CD4-positive, alpha-beta T cell treated with Interleukin-17A for 4 hours (primary cell): ENCODE measurements around the gene DOC2A.
"Not testable (repeated sequence)": the region's sequence is repeated elsewhere in the genome, so short reads cannot be mapped to it uniquely, and the experiment has no call there.

ENCODE experiments used
- DNase-seq: peaks from one replicate; pipeline ENCODE4 v3.0.0-alpha.2; 2020; ENCODE audit warnings: mixed read lengths

The DOC2A gene

DNA sequence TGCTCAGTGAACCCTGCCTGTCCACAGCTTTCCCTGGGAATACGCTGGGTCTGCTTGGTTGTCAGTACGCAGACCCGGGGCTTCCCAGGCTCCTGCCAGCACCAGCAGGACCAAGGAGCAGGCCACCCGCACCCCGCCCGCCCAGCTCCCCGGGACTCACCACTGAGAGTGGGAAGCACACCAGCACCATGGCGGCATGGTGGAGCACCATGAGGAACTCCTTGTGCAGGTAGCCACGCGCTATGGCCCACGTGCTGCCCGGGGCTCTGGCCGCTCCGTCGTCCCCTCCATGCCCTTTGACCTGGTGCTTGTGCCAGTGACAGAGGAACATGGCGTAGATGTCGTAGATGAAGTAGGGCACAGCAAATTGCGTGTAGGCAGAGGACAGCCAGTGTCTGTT is 15.6 kb upstream of the DOC2A start:
- no peak for DNase-seq

GRCh38 chr16:30025574-30025973 is 14.7 kb upstream of the DOC2A start:
- no peak for DNase-seq

DNA sequence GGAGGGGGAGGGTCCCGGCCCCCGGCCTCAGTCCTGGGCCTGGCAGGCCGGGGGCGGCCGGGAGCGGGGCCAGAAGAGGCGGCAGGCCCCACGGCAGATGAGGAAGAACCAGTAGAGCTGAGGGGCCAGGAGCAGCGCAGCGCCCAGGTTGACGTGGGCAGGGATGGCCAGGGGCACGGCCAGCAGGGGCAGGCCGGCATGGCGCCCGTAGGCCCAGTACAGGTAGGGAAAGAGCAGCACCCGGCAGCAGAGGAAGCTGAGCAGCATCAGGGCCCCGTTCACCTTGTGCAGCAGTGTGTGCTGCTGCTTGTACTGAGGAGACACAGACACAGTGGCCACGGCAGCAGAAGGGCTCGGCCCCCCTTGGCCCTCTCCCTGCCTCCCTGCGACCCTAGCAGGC is 14.3 kb upstream of the DOC2A start:
- DNase-seq: no peak

DNA sequence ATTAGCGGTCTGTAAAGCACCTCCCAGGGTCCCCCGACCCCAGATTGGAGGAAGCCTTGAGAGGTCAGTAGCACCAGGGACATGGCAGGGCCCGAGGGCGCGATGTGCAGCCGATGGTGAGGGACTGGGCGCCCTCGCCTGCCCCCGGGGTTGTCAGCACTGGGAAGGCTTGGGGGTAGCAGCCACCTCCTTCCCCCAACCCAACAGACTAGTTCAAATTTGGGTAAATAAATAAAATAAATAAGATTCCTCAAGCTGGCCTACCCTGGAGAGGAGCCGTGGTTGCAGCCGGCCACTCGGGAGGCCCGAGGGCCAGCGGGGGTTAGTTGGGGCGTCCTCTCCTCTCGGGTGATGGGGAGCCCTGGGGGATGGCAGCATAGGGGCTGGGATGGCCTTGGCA is 13.6 kb upstream of the DOC2A start:
- no peak for DNase-seq

DNA sequence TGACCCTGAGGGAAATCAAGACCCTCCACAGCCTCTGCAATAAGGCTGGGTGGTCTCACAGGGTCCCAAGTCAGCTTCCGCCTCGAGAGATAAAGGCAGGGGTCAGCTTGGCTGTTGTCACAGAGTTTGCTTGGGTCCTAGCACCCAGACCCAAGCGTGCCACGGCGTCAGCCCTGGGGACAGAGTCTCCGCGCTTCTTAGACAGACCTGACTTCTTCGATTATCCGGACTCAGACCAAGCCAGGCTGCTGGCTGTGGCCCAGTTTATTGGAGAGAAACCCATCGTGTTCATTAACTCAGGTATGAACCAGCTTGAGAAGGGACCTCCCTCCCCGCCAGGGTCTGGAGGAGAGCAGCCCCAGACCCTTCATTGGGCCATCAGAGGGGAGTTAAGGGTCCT is 12.8 kb upstream of the DOC2A start:
- DNase-seq: no peak

- no peak for DNase-seq
These were observed 12.1 kb upstream of the DOC2A start, which contains the start of gene C16orf92 for GRCh38 chr16:30022887-30023286. Gene C16orf92 (plus strand): TSS chr16:30023198. CDS start chr16:30023341, 143 bp downstream.

DNA sequence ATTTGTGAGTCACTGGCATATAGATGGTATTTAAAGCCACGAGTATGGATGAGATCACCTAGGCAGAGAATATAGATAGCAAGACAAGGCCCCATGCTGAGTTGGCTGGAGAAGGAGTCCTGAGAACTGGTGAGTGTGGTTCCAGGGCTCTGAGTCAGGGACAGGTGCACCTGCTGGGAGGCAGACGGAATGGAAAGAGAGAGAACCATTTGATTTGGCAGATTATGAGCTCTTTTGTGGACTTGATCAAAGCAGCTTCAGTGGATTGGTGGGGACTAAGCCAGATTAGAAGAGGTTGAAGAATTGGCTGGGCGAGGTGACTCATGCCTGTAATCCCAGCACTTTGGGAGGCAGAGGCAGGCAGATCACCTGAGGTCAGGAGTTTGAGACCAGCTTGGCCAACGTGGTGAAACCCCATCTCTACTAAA is 7.9 kb upstream of the DOC2A start:
- no peak for DNase-seq

DNA sequence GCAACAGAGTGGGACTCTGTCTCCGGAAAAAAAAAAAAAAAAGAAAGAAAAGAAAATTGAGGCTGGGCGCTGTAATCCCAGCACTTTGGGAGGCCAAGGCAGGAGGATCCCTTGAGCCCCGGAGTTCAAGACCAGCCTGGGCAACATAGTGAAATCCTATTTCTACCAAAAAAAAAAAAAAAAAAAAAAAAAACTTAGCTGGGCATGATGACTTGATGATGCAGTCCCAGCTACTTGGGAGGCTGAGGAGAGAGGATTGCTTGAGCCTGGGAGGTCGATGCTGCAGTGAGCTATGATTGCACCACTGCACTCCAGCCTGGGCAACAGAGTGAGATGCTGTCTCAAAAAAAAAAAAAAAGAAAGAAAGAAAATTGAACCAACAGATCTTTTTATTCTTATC is 7.1 kb upstream of the DOC2A start:
- not testable (repeated sequence) for DNase-seq

DNA sequence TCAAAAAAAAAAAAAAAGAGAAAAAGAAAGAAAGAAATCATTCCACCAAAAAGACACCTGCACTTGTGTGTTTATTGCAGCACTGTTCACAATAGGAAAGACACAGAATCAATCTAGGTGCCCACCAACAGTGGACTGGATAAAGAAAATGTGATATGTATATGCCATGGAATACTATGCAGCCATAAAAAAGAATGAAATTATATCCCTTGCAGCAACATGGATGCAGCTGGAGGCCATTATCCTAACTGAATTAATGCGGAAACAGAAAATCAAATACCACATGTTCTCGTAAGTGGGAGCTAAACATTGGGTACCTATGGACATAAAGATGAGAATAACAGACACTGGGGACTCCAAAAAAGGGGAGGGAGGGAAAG is 6.4 kb upstream of the DOC2A start:
- no peak for DNase-seq

DNA sequence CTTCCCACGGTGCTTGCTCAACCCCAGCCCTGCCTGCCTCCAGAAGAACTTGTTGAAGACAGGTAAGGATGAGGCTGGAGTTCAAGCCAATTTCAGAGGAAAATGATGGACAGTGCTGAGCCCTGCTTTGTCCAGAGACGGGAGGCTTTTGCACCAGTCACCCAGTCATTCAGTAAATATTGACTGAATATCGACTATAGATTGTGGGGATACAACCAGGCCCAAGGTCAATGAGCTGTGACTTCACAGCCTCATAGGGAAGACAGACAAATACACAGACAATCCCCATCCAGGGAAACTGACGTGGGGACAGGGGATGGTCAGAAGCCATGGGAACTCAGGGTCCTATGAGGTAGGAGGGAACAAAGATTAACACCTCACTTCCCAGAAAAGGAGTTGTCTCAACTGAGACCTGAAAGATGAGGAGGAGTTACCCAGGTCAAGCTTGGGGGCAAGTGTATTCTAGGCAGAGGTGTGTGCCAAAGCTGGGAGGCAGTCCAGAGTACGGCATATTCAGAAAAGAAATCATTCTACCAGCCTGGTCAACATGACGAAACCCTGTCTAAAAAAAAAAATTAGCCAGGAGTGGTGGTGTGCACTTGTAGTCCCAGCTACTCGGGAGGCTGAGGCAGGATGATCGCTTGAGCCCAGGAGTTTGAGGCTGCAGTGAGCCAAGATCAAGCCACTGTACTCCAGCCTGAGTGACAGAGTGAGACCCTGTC is 5.9 kb upstream of the DOC2A start:
- DNase-seq: no peak

DNA sequence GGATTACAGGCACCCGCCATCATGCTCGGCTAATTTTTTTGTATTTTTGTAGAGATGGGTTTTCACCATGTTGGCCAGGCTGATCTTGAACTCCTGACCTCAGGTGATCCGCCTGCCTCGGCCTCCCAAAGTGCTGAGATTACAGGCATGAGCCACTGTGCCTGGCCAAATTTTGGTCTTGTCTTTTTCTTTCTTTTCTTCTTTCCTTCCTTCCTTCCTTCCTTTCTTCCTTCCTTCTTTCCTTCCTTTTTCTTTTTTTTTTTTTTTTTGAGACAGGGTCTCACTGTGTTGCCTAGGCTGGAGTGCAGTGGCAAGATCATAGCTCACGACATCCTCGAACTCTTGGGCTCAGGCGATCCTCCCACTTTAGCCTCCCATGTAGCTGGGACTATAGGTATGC is 4.6 kb upstream of the DOC2A start:
- DNase-seq: not testable (repeated sequence)

- DNase-seq: not testable (repeated sequence)
These were observed 1.8 kb upstream of the DOC2A start for GRCh38 chr16:30012598-30012997.

DNA sequence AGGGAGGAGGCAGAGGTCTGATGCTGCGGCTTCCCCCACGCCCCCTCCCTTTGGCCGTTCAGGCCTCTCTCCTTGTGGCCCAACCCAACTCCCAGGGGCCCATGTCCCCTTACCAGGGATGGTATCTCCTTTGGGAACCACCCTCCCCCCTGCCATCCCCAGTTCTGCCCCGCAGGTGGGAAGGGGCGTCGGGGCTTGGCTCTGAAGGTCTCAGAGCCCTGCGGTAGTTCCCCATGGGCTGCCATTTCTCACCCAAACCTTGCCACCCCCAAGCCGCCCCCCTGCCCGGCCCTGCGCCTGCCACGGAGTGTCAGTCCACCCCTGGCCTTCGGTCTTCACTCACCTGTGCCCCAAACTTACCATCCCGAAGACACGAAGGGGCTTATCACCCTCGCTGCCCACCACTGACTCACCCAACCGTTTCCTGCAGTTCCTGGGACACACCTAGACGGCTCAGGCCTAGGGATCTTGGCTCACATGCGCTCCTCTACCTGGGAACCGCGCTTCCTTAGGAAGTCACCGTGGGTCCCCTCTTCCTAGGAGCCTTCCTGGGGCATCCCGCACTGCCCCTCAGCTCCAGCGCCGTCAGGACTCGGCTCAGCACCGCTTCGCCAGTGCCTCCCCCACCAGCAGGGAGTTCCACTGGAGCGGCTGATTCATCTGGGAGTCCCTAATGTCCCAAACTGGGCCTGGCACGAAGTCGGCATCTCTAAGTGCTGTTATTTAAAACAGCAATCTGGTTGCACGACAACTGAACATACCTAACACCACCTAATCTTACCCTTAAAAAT is 1.1 kb upstream of the DOC2A start:
- DNase-seq: no peak

GRCh38 chr16:30009990-30010843 is 610 bp downstream of the DOC2A start:
- no peak for DNase-seq

GRCh38 chr16:30009085-30009862 is 1.6 kb downstream of the DOC2A start:
- no peak for DNase-seq

DNA sequence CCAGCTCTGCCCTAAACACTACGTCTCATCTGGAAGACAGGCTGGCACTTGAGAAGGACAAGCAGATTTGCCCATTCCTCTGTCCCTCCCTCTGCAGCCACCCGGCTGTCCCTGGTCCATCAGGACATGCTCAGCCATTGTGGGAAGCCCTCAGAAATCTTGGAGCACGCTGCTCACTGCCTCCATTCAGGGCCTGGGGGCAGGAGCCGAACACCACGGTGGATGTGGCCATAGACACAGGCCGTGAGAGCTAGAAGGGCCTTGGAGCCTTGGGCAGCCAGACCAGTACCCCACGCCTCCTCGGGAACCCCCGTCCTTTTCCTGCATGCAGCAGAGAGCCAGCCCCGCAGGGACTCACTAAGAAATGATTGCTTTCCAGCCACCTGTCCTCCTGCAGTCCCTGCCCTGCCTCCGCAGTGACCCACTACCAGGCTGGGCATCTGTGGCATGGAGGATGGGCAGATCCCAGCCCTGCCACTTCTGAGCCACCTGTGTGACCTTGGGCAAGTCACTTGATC is 3.4 kb downstream of the DOC2A start:
- no peak for DNase-seq

- no peak for DNase-seq
These were observed 4.0 kb downstream of the DOC2A start for GRCh38 chr16:30006659-30007377.

DNA sequence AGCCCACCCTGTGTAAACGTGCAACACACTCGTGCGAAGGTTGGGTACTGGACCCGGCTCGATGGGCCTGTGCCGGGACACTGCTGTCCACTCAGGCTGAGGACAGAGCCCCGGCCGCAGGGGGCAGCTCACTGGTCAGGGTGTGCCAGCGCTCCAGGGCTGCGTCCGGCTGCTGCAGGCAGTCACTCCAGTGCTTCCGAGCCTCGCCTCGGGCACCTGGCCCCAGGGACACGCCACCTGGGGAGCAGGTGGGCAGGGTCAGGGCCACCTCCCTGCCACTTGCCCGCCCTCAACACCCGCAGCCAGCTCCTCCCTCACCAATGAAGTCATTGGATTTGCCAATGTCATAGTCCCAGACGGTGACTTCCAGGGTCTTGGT is 4.7 kb downstream of the DOC2A start:
- no peak for DNase-seq

GRCh38 chr16:30005341-30006094 is 5.3 kb downstream of the DOC2A start:
- DNase-seq: peak; percentile 56

DNA sequence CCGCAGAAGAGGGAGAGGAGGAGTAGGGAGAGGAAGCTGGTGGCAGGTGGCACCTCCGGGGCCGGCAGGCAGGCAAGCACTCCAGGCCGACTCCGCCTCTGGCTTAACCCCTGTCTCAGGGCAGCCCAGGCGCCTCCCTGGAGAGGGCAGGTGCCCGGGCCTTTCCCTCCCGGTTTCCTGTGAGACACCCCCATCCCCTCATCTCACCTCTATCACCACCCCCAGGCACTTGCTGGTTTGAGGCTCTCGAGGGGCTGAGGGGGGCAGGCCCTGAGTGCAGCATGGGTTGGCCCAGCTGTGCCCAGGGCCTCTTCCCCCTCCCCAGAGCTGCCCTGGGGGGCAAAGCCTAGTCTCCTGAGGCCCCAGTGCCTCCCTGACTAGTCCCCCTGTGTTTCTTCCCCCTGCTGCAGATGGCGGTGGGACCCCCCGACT is 6.0 kb downstream of the DOC2A start:
- DNase-seq: no peak

GRCh38 chr16:30004424-30004776 is 6.4 kb downstream of the DOC2A start:
- no peak for DNase-seq
